Fibroblast of skin of right quadriceps (primary cell): ENCODE results near the gene RGS3.

ENCODE experiments used
- DNase-seq: peaks from one replicate; pipeline ENCODE4 v3.0.0-alpha.2; 2013

The RGS3 gene

GRCh38 chr9:113574441-113575262, 111.1 kb downstream of the RGS3 start:
- no peak for DNase-seq

- peak; percentile 32 for DNase-seq
Observed at GRCh38 chr9:113577525-113578261, 114.2 kb downstream of the RGS3 start.

- no peak for DNase-seq
Observed at GRCh38 chr9:113578279-113578865, 114.8 kb downstream of the RGS3 start.

GRCh38 chr9:113578882-113579282, 115.4 kb downstream of the RGS3 start:
- DNase-seq = peak; percentile 94

GRCh38 chr9:113579283-113580040, 115.9 kb downstream of the RGS3 start:
- no peak for DNase-seq

- DNase-seq = peak; percentile 35
Observed at GRCh38 chr9:113580041-113580953, 116.8 kb downstream of the RGS3 start.

GRCh38 chr9:113580954-113581311, 117.4 kb downstream of the RGS3 start:
- no peak for DNase-seq

GRCh38 chr9:113581865-113582697, 118.6 kb downstream of the RGS3 start:
- DNase-seq = peak; percentile 39

- no peak for DNase-seq
Observed at GRCh38 chr9:113582698-113583200, 119.2 kb downstream of the RGS3 start.

GRCh38 chr9:113583511-113584427, 120.2 kb downstream of the RGS3 start:
- DNase-seq = no peak

GRCh38 chr9:113584428-113585084, 121.0 kb downstream of the RGS3 start:
- no peak for DNase-seq

GRCh38 chr9:113585085-113585442, 121.5 kb downstream of the RGS3 start:
- DNase-seq = no peak

GRCh38 chr9:113585555-113585954, 122.0 kb downstream of the RGS3 start:
- no peak for DNase-seq

GRCh38 chr9:113587471-113588031, 124.0 kb downstream of the RGS3 start:
- DNase-seq = peak; percentile 38

- no peak for DNase-seq
Observed at GRCh38 chr9:113588242-113588810, 124.8 kb downstream of the RGS3 start.

- no peak for DNase-seq
Observed at GRCh38 chr9:113588936-113589335, 125.4 kb downstream of the RGS3 start.

- DNase-seq = no peak
Observed at GRCh38 chr9:113589407-113589806, 125.9 kb downstream of the RGS3 start.

- DNase-seq = peak; percentile 52
Observed at GRCh38 chr9:113589890-113590289, 126.4 kb downstream of the RGS3 start.

GRCh38 chr9:113590389-113590788, 126.9 kb downstream of the RGS3 start:
- no peak for DNase-seq
